ENCODE measurements around the gene BANK1. TPM values are rescaled to one million over a fixed set of nuclear protein-coding genes. Genes with fewer than 3 reads are reported as not detected.

BANK1 gene
- total and polyA plus RNA-seq, 2 donors (not counting 1 experiment from before 2014, with no cell fraction given): 353 to 354 TPM

GRCh38 chr4:101944649-101945048, 154.1 kb downstream of the BANK1 start:
- Histone ChIP-seq H3K27me3 (replicated peaks in 1 of 4; ENCODE audit: control extremely low read depth in 1 of 4, control insufficient read depth in 3 of 4, insufficient read depth in 4 of 4, low read length in 3 of 4) (no peaks in the 10 kb centered on the region), H3K4me2 (replicated peaks; ENCODE audit: low read depth, low read length, poor library complexity, severe bottlenecking) (no peak overlapping the region), H3K9me3 (ENCODE audit: control extremely low read depth in 1 of 3, control insufficient read depth in 2 of 3, insufficient read depth in 1 of 3, low read length in 2 of 3) (no peaks in the 10 kb centered on the region), H3K4me1 (ENCODE audit: control insufficient read depth in 2 of 2, insufficient read depth in 2 of 2, low read length in 2 of 2) (peaks cover 3 to 14% of the 10 kb centered on the region in 2 donors), H3K79me2 (ENCODE audit: control insufficient read depth, insufficient read depth, low read length) (peaks cover 69% of the 10 kb centered on the region), H3K9ac (ENCODE audit: low read length) (no peak overlapping the region), H4K20me1 (ENCODE audit: control insufficient read depth, insufficient read depth, low read length, poor library complexity, severe bottlenecking) (peaks cover 14% of the 10 kb centered on the region), H3K27ac (ENCODE audit: low read length in 2 of 2) (peak overlapping the region in 1 of 2 donors; percentile 23), H3K4me3 (ENCODE audit: control extremely low read depth in 1 of 5, extremely low read depth in 1 of 5, insufficient read depth in 1 of 5, low read depth in 2 of 5, low read length in 4 of 5) (no peak overlapping the region), H2AFZ (ENCODE audit: insufficient read depth, low read depth, low read length, poor library complexity, severe bottlenecking) (no peak overlapping the region), H3K36me3 (replicated peaks in 1 of 2; ENCODE audit: control extremely low read depth in 1 of 2, control insufficient read depth in 1 of 2, extremely low read depth in 1 of 2, insufficient read depth in 2 of 2, low read length in 1 of 2) (peaks cover 27 to 71% of the 10 kb centered on the region in 2 experiments)
- Mint-ChIP-seq H3K9me3 (ENCODE audit: insufficient read depth) (no peaks in the 10 kb centered on the region), H3K27ac (peak overlapping the region; percentile 68), H3K4me3 (no peak overlapping the region), H3K27me3 (no peaks in the 10 kb centered on the region), H3K4me1 (peaks cover 59% of the 10 kb centered on the region)
- ChIA-PET CTCF (interaction anchor here (0.9 kb wide), 1 partner anchor 85 kb away, joined by 3 read pairs; no protein-coding TSS in a partner anchor), POLR2A (no interaction called here)
- no peak for ATAC-seq (ENCODE audit: low read depth)
- TF ChIP-seq EZH2 (IDR thresholded peaks at IDR 0.05; ENCODE audit: borderline replicate concordance, insufficient read depth, low read depth, low read length, poor library complexity, severe bottlenecking): no peak
- TF ChIP-seq CTCF (IDR thresholded peaks at IDR 0.05): no peak
- intact Hi-C loops (cut with micrococcal nuclease): no loop called here
- no CpG with 5 or more reads among the region's 1 CpG for WGBS (ENCODE audit: insufficient coverage)
- DNase-seq: no peak

- ChIA-PET POLR2A (no interaction called here), CTCF (no interaction called here)
- DNase-seq (no peak), ATAC-seq (ENCODE audit: low read depth) (no peak)
- H4K20me1 ChIP-seq (ENCODE audit: control insufficient read depth, insufficient read depth, low read length, poor library complexity, severe bottlenecking): peaks cover 14% of the 10 kb centered on the region
- no peak overlapping the region for H3K4me3 ChIP-seq (ENCODE audit: control extremely low read depth in 1 of 5, extremely low read depth in 1 of 5, insufficient read depth in 1 of 5, low read depth in 2 of 5, low read length in 4 of 5)
- no peak overlapping the region for H3K4me2 ChIP-seq (replicated peaks; ENCODE audit: low read depth, low read length, poor library complexity, severe bottlenecking)
- H3K79me2 ChIP-seq (ENCODE audit: control insufficient read depth, insufficient read depth, low read length): peaks cover 64% of the 10 kb centered on the region
- no peaks in the 10 kb centered on the region for H3K27me3 ChIP-seq (replicated peaks in 1 of 4; ENCODE audit: control extremely low read depth in 1 of 4, control insufficient read depth in 3 of 4, insufficient read depth in 4 of 4, low read length in 3 of 4)
- peak overlapping the region; percentile 72 for H3K27ac Mint-ChIP-seq
- no peak overlapping the region for H3K4me3 Mint-ChIP-seq
- H3K9me3 Mint-ChIP-seq (ENCODE audit: insufficient read depth): no peaks in the 10 kb centered on the region
- H3K4me1 Mint-ChIP-seq: peaks cover 53% of the 10 kb centered on the region
- no peaks in the 10 kb centered on the region for H3K9me3 ChIP-seq (ENCODE audit: control extremely low read depth in 1 of 3, control insufficient read depth in 2 of 3, insufficient read depth in 1 of 3, low read length in 2 of 3)
- no peak overlapping the region for H3K9ac ChIP-seq (ENCODE audit: low read length)
- intact Hi-C loops (cut with micrococcal nuclease): no loop called here
- peaks cover 14 to 61% of the 10 kb centered on the region in 2 experiments for H3K36me3 ChIP-seq (replicated peaks in 1 of 2; ENCODE audit: control extremely low read depth in 1 of 2, control insufficient read depth in 1 of 2, extremely low read depth in 1 of 2, insufficient read depth in 2 of 2, low read length in 1 of 2)
- H3K4me1 ChIP-seq (ENCODE audit: control insufficient read depth in 2 of 2, insufficient read depth in 2 of 2, low read length in 2 of 2): peaks cover 0 to 11% of the 10 kb centered on the region in 2 donors
- no peak overlapping the region for H2AFZ ChIP-seq (ENCODE audit: insufficient read depth, low read depth, low read length, poor library complexity, severe bottlenecking)
- TF ChIP-seq CTCF (IDR thresholded peaks at IDR 0.05): no peak
- no peaks in the 10 kb centered on the region for H3K27me3 Mint-ChIP-seq
- H3K27ac ChIP-seq (ENCODE audit: low read length in 2 of 2): peak overlapping the region in 1 of 2 donors; percentile 56
These were observed 157.5 kb downstream of the BANK1 start for GRCh38 chr4:101948055-101948454.

Measured in B cell (primary cell).